GM23338 (cell line): ENCODE measurements around the gene ERN1. TPM values are rescaled to one million over a fixed set of nuclear protein-coding genes. Genes with fewer than 3 reads are reported as not detected.

Experiments
- ATAC-seq: fragments of 200-7000 bp; cut with Tn5 transposase; 3 replicates; pipeline ENCODE4 v1.9.1; 2020
- DNase-seq: peaks from one replicate; pipeline ENCODE4 v3.0.0-alpha.2; 2015; ENCODE audit warnings: low spot score
- H2AFZ ChIP-seq: fragments of 200-600 bp; sonication (generic); 2 replicates; pipeline ENCODE4 v1.8.0; 2016; ENCODE audit warnings: antibody characterized with exemption, mild to moderate bottlenecking, moderate library complexity
- H3F3A ChIP-seq: fragments of 200-600 bp; sonication (generic); replicated peaks from 2 replicates; pipeline ENCODE4 v1.8.0; 2017; ENCODE audit warnings: antibody characterized with exemption, mixed run types, low read depth
- H3K27ac ChIP-seq: fragments of 200-600 bp; sonication (generic); 2 replicates; pipeline ENCODE4 v1.6.1; 2016; ENCODE audit warnings: low read depth
- H3K27me3 ChIP-seq: fragments of 200-600 bp; sonication (generic); 2 replicates; pipeline ENCODE4 v1.8.0; 2016; ENCODE audit warnings: mild to moderate bottlenecking, mixed run types, moderate library complexity; ENCODE audit not compliant: insufficient read depth
- H3K36me3 ChIP-seq: fragments of 200-600 bp; sonication (generic); 2 replicates; pipeline ENCODE4 v1.8.0; 2016; ENCODE audit warnings: mild to moderate bottlenecking; ENCODE audit not compliant: insufficient read depth
- H3K4me1 ChIP-seq: fragments of 200-600 bp; sonication (generic); 2 replicates; pipeline ENCODE4 v1.8.0; 2016; ENCODE audit warnings: mild to moderate bottlenecking, moderate library complexity; ENCODE audit not compliant: insufficient read depth
- H3K4me2 ChIP-seq: fragments of 200-600 bp; sonication (generic); 2 replicates; pipeline ENCODE4 v1.7.1; 2017; ENCODE audit warnings: mixed run types
- H3K4me3 ChIP-seq: fragments of 200-600 bp; sonication (generic); 2 replicates; pipeline ENCODE4 v1.6.1; 2016; ENCODE audit warnings: mixed run types
- H3K79me2 ChIP-seq: fragments of 200-600 bp; sonication (generic); replicated peaks from 2 replicates; pipeline ENCODE4 v1.8.0; 2017; ENCODE audit warnings: mild to moderate bottlenecking; ENCODE audit not compliant: insufficient read depth
- H3K9me2 ChIP-seq: fragments of 200-600 bp; sonication (generic); 2 replicates; pipeline ENCODE4 v1.8.0; 2017; ENCODE audit not compliant: insufficient read depth
- H4K20me1 ChIP-seq: fragments of 200-600 bp; sonication (generic); replicated peaks from 2 replicates; pipeline ENCODE4 v1.8.0; 2017; ENCODE audit warnings: mild to moderate bottlenecking; ENCODE audit not compliant: insufficient read depth
- H3K27ac Mint-ChIP-seq: 2 replicates; pipeline ENCODE4 v1.8.0; 2020; ENCODE audit warnings: inconsistent platforms, mild to moderate bottlenecking, moderate library complexity, mixed read lengths
- H3K27me3 Mint-ChIP-seq: 3 replicates; pipeline ENCODE4 v1.8.0; 2022; ENCODE audit warnings: low read depth, mild to moderate bottlenecking, moderate library complexity, mixed read lengths, inconsistent platforms; ENCODE audit not compliant: insufficient read depth, poor library complexity
- H3K36me3 Mint-ChIP-seq: 3 replicates; pipeline ENCODE4 v1.8.0; 2021; ENCODE audit warnings: low read depth, mild to moderate bottlenecking, inconsistent platforms, moderate library complexity, mixed read lengths
- H3K4me1 Mint-ChIP-seq: 3 replicates; pipeline ENCODE4 v1.8.0; 2020; ENCODE audit warnings: mild to moderate bottlenecking, inconsistent platforms, mixed read lengths
- H3K4me3 Mint-ChIP-seq: 3 replicates; pipeline ENCODE4 v1.8.0; 2021; ENCODE audit warnings: moderate library complexity, mild to moderate bottlenecking, inconsistent platforms, mixed read lengths
- H3K9me3 Mint-ChIP-seq: 3 replicates; pipeline ENCODE4 v1.8.0; 2020; ENCODE audit warnings: moderate library complexity, mild to moderate bottlenecking, inconsistent platforms, mixed read lengths
- CREB1 ChIP-seq: fragments of 250-450 bp; sonication (Bioruptor Pico); IDR thresholded peaks from 2 replicates; pipeline ENCODE4 v1.5.0; 2020; ENCODE audit warnings: low read depth, mild to moderate bottlenecking, moderate library complexity
- CTCF ChIP-seq, 2 experiments: fragments of 200-600 bp in 1 of 2; sonication (generic) in 1 of 2; conservative IDR thresholded peaks; 2 replicates each; pipeline versions ENCODE4 v1.5.1 to v1.6.1; 2016 to 2017; ENCODE audit warnings: antibody characterized with exemption in 2 of 2, low read depth in 2 of 2, mild to moderate bottlenecking in 2 of 2, moderate library complexity in 1 of 2
- ETS1 ChIP-seq: IDR thresholded peaks from 2 replicates; pipeline ENCODE4 v1.6.1; 2016; ENCODE audit warnings: antibody characterized with exemption
- EZH2 ChIP-seq: fragments of 200-600 bp; sonication (generic); IDR thresholded peaks from one replicate; pipeline ENCODE4 v1.8.0; 2017; ENCODE audit warnings: antibody characterized with exemption, mild to moderate bottlenecking, low read depth; ENCODE audit not compliant: unreplicated experiment
- EZH2phosphoT487 ChIP-seq: fragments of 200-600 bp; sonication (generic); IDR thresholded peaks from one replicate; pipeline ENCODE4 v1.8.1; 2018; ENCODE audit warnings: antibody characterized with exemption; ENCODE audit not compliant: unreplicated experiment
- JUNB ChIP-seq: IDR thresholded peaks from one replicate; pipeline ENCODE4 v1.6.1; 2016; ENCODE audit warnings: antibody characterized with exemption; ENCODE audit not compliant: unreplicated experiment
- NANOG ChIP-seq: IDR thresholded peaks from 2 replicates; pipeline ENCODE4 v1.6.1; 2016; ENCODE audit warnings: antibody characterized with exemption, borderline replicate concordance
- POLR2AphosphoS5 ChIP-seq: IDR thresholded peaks from 2 replicates; pipeline ENCODE4 v1.6.1; 2016; ENCODE audit warnings: antibody characterized with exemption, low read depth
- REST ChIP-seq: IDR thresholded peaks from one replicate; pipeline ENCODE4 v1.6.1; 2018; ENCODE audit warnings: antibody characterized with exemption; ENCODE audit not compliant: unreplicated experiment
- STAT1 ChIP-seq: IDR thresholded peaks from one replicate; pipeline ENCODE4 v1.6.1; 2016; ENCODE audit warnings: antibody characterized with exemption; ENCODE audit not compliant: unreplicated experiment
- ZNF114 ChIP-seq: fragments of 250-450 bp; sonication (Bioruptor Pico); IDR thresholded peaks from 2 replicates; pipeline ENCODE4 v1.5.0; 2020; ENCODE audit warnings: mild to moderate bottlenecking, moderate library complexity
- ZNF331 ChIP-seq: fragments of 250-450 bp; sonication (Bioruptor Pico); IDR thresholded peaks from 2 replicates; pipeline ENCODE4 v1.5.0; 2020; ENCODE audit warnings: low read depth, mild to moderate bottlenecking, moderate library complexity
- ZNF462 ChIP-seq: fragments of 250-450 bp; sonication (Bioruptor Pico); IDR thresholded peaks from 2 replicates; pipeline ENCODE4 v1.5.0; 2020; ENCODE audit warnings: mild to moderate bottlenecking, moderate library complexity
- polyA plus RNA-seq: library from polyadenylated mRNA; unstranded; fragments of >200 nt; fragmentation: Nextera tagmentation; extraction: Ambion mirVana; gene quantifications from 2 replicates; pipeline ENCODE4 v1.2.1, GENCODE V29; 2016
- total RNA-seq: library from RNA; depleted of rRNA; stranded (reverse); fragments of >200 nt; shearing (Covaris generic); gene quantifications from 2 replicates; pipeline ENCODE4 v1.2.3, GENCODE V29; 2014

The ERN1 gene
- total and polyA plus RNA-seq, 2 experiments from 2014 or later, result 5.9 to 7.5 TPM

- no peak overlapping the region for H3K4me2 ChIP-seq
- Mint-ChIP-seq H3K4me3 (no peak overlapping the region), H3K4me1 (no peaks in the 10 kb centered on the region), H3K9me3 (no peaks in the 10 kb centered on the region), H3K27me3 (peaks cover 4% of the 10 kb centered on the region), H3K27ac (no peak overlapping the region), H3K36me3 (no peaks in the 10 kb centered on the region)
- no peak for TF ChIP-seq CTCF (conservative IDR thresholded peaks at IDR 0.05; ENCODE audit: low read depth in 2 of 2)
- no peak for TF ChIP-seq NANOG
- no peak for TF ChIP-seq REST
- no peak for TF ChIP-seq ETS1
- TF ChIP-seq ZNF114, result no peak
- no peak for TF ChIP-seq JUNB
- no peak for TF ChIP-seq ZNF462 (CRISPR knock-in tag)
- TF ChIP-seq EZH2, result no peak
- TF ChIP-seq CREB1 (CRISPR knock-in tag), result no peak
- no peak for TF ChIP-seq POLR2AphosphoS5
- TF ChIP-seq EZH2phosphoT487, result no peak
- no peak for TF ChIP-seq STAT1
- no peak for TF ChIP-seq ZNF331 (CRISPR knock-in tag)
- no peaks in the 10 kb centered on the region for H3K79me2 ChIP-seq
- no peak overlapping the region for H3K27ac ChIP-seq
- ATAC-seq (no peak), DNase-seq (no peak)
- no peaks in the 10 kb centered on the region; the same call in 1 of the 2 replicates for H4K20me1 ChIP-seq
- H3K36me3 ChIP-seq, result no peaks in the 10 kb centered on the region
- no peaks in the 10 kb centered on the region for H3F3A ChIP-seq
- no peaks in the 10 kb centered on the region for H3K9me2 ChIP-seq
- no peak overlapping the region for H3K4me3 ChIP-seq
- H3K27me3 ChIP-seq, result no peaks in the 10 kb centered on the region
- H2AFZ ChIP-seq, result no peak overlapping the region
- no peaks in the 10 kb centered on the region for H3K4me1 ChIP-seq
These were observed 88.0 kb downstream of the ERN1 start for GRCh38 chr17:64041912-64042311.
